H9 (cell line): ENCODE data around the gene FGF3. TPM values are rescaled to one million over a fixed set of nuclear protein-coding genes. Genes with fewer than 3 reads are reported as not detected.

Experiments
- DNase-seq: peaks from one replicate; pipeline ENCODE4 v3.0.0-alpha.2; 2017
- H2AFZ ChIP-seq: one replicate; pipeline ENCODE4 v1.6.1; 2013; ENCODE audit warnings: mild to moderate bottlenecking, low read length, control low read depth, moderate library complexity
- H2AK5ac ChIP-seq: 2 replicates; pipeline ENCODE4 v1.6.1; 2013; ENCODE audit warnings: low read length, control low read depth, mixed read lengths; ENCODE audit not compliant: insufficient read length
- H2BK120ac ChIP-seq: one replicate; pipeline ENCODE4 v1.6.1; 2013; ENCODE audit warnings: low read depth, mild to moderate bottlenecking, low read length, control low read depth, inconsistent platforms; ENCODE audit not compliant: poor library complexity, severe bottlenecking
- H2BK12ac ChIP-seq: 2 replicates; pipeline ENCODE4 v1.6.1; 2013; ENCODE audit warnings: low read length, control low read depth, mixed read lengths, low read depth; ENCODE audit not compliant: insufficient read length
- H2BK15ac ChIP-seq: 2 replicates; pipeline ENCODE4 v1.6.1; 2013; ENCODE audit warnings: low read depth, low read length, control low read depth
- H2BK20ac ChIP-seq: one replicate; pipeline ENCODE4 v1.6.1; 2013; ENCODE audit warnings: low read depth, mild to moderate bottlenecking, low read length, control low read depth, inconsistent platforms; ENCODE audit not compliant: poor library complexity, severe bottlenecking
- H2BK5ac ChIP-seq: 2 replicates; pipeline ENCODE4 v1.6.1; 2013; ENCODE audit warnings: low read length, control low read depth, mixed read lengths; ENCODE audit not compliant: insufficient read length
- H3K14ac ChIP-seq: 2 replicates; pipeline ENCODE4 v1.6.1; 2013; ENCODE audit warnings: low read length, control low read depth; ENCODE audit not compliant: insufficient read depth
- H3K18ac ChIP-seq: 2 replicates; pipeline ENCODE4 v1.6.1; 2013; ENCODE audit warnings: low read depth, mild to moderate bottlenecking, mixed read lengths, low read length, control low read depth; ENCODE audit not compliant: insufficient read length
- H3K23ac ChIP-seq: 2 replicates; pipeline ENCODE4 v1.6.1; 2013; ENCODE audit warnings: low read length, control low read depth, mixed read lengths, low read depth; ENCODE audit not compliant: insufficient read length
- H3K23me2 ChIP-seq: 2 replicates; pipeline ENCODE4 v1.6.1; 2013; ENCODE audit warnings: low read depth, mild to moderate bottlenecking, mixed read lengths, low read length, control low read depth; ENCODE audit not compliant: insufficient read length, poor library complexity, severe bottlenecking
- H3K27ac ChIP-seq: 2 replicates; pipeline ENCODE4 v1.5.1; 2013; ENCODE audit warnings: low read length, control low read depth, mixed read lengths, low read depth; ENCODE audit not compliant: insufficient read length
- H3K27me3 ChIP-seq: 2 replicates; pipeline ENCODE4 v1.6.1; 2013; ENCODE audit warnings: low read length, control low read depth, inconsistent platforms; ENCODE audit not compliant: insufficient read depth
- H3K4ac ChIP-seq: 2 replicates; pipeline ENCODE4 v1.6.1; 2013; ENCODE audit warnings: low read depth, mild to moderate bottlenecking, control low read depth, inconsistent platforms, low read length, moderate library complexity
- H3K4me1 ChIP-seq: 2 replicates; pipeline ENCODE4 v1.6.1; 2013; ENCODE audit warnings: low read length, control low read depth, inconsistent platforms; ENCODE audit not compliant: insufficient read depth
- H3K4me2 ChIP-seq: 2 replicates; pipeline ENCODE4 v1.6.1; 2013; ENCODE audit warnings: low read length, control low read depth, mixed read lengths; ENCODE audit not compliant: insufficient read length, insufficient read depth
- H3K56ac ChIP-seq: 2 replicates; pipeline ENCODE4 v1.6.1; 2013; ENCODE audit warnings: low read depth, mild to moderate bottlenecking, mixed read lengths, low read length, control low read depth; ENCODE audit not compliant: insufficient read length
- H3K79me1 ChIP-seq: 2 replicates; pipeline ENCODE4 v1.6.1; 2013; ENCODE audit warnings: low read depth, mild to moderate bottlenecking, moderate library complexity, low read length, control low read depth, inconsistent platforms; ENCODE audit not compliant: insufficient read depth, poor library complexity, severe bottlenecking
- H3K79me2 ChIP-seq: 2 replicates; pipeline ENCODE4 v1.6.1; 2013; ENCODE audit warnings: low read length, control low read depth, inconsistent platforms; ENCODE audit not compliant: insufficient read depth
- H3K9ac ChIP-seq: 2 replicates; pipeline ENCODE4 v1.6.1; 2013; ENCODE audit warnings: low read length, control low read depth, mixed read lengths; ENCODE audit not compliant: insufficient read length; ENCODE audit errors: extremely low read depth
- H3K9me3 ChIP-seq: one replicate; pipeline ENCODE4 v1.6.1; 2013; ENCODE audit warnings: low read depth, low read length, inconsistent platforms; ENCODE audit not compliant: control insufficient read depth
- H3T11ph ChIP-seq: one replicate; pipeline ENCODE4 v1.6.1; 2013; ENCODE audit warnings: mild to moderate bottlenecking, low read length, control low read depth, inconsistent platforms
- H4K20me1 ChIP-seq: one replicate; pipeline ENCODE4 v1.6.1; 2013; ENCODE audit not compliant: control insufficient read depth, insufficient read length, insufficient read depth
- H4K5ac ChIP-seq: 2 replicates; pipeline ENCODE4 v1.6.1; 2013; ENCODE audit warnings: low read depth, mild to moderate bottlenecking, mixed read lengths, low read length, control low read depth; ENCODE audit not compliant: insufficient read length
- H4K8ac ChIP-seq: replicated peaks from 2 replicates; pipeline ENCODE4 v1.6.1; 2013; ENCODE audit warnings: low read length, control low read depth, mixed read lengths, low read depth; ENCODE audit not compliant: insufficient read length
- H4K91ac ChIP-seq: 2 replicates; pipeline ENCODE4 v1.6.1; 2013; ENCODE audit warnings: low read depth, mild to moderate bottlenecking, moderate library complexity, mixed read lengths, low read length, control low read depth; ENCODE audit not compliant: insufficient read length
- H3K27ac Mint-ChIP-seq, 3 experiments: 2 replicates in 2 of 3; 3 replicates in 1 of 3; pipeline ENCODE4 v1.8.0; 2020 to 2021; ENCODE audit warnings: mixed read lengths in 3 of 3, mild to moderate bottlenecking in 1 of 3, moderate library complexity in 1 of 3
- H3K27me3 Mint-ChIP-seq: 2 replicates; pipeline ENCODE4 v1.8.0; 2021; ENCODE audit warnings: low read depth, mild to moderate bottlenecking, moderate library complexity, mixed read lengths
- H3K36me3 Mint-ChIP-seq, 3 experiments: 2 replicates in 2 of 3; 3 replicates in 1 of 3; pipeline ENCODE4 v1.8.0; 2020 to 2021; ENCODE audit warnings: low read depth in 3 of 3, mixed read lengths in 3 of 3; ENCODE audit not compliant: insufficient read depth in 1 of 3
- H3K4me1 Mint-ChIP-seq, 2 experiments: 2 replicates each; pipeline ENCODE4 v1.8.0; 2020; ENCODE audit warnings: mixed read lengths in 2 of 2
- H3K4me3 Mint-ChIP-seq, 2 experiments: 2 replicates in 1 of 2; 3 replicates in 1 of 2; pipeline ENCODE4 v1.8.0; 2020 to 2021; ENCODE audit warnings: mild to moderate bottlenecking in 2 of 2, mixed read lengths in 2 of 2, moderate library complexity in 1 of 2
- H3K9me3 Mint-ChIP-seq, 2 experiments: 2 replicates in 1 of 2; 3 replicates in 1 of 2; pipeline ENCODE4 v1.8.0; 2020; ENCODE audit warnings: mild to moderate bottlenecking in 2 of 2, mixed read lengths in 2 of 2, moderate library complexity in 1 of 2
- CTCF ChIP-seq: fragments of 200-600 bp; sonication (generic); conservative IDR thresholded peaks from 3 replicates; pipeline ENCODE4 v1.8.0; 2021; ENCODE audit warnings: antibody characterized with exemption, mild to moderate bottlenecking
- WGBS: extraction: QIAGEN DNeasy Blood & Tissue Kit; methylation state at CpG from one replicate; pipeline ENCODE4 v1.1.7; 2013; ENCODE audit warnings: missing lambda C conversion rate, low lambda C conversion rate, mixed read lengths; ENCODE audit not compliant: insufficient read length; ENCODE audit errors: extremely low coverage; 5-methylcytosine and 5-hydroxymethylcytosine counted together
- total RNA-seq: library from RNA; stranded (reverse); gene quantifications from 2 replicates; pipeline ENCODE4 v1.2.1, GENCODE V29; 2021

FGF3 gene
- total RNA-seq, 1 experiment from 2014 or later = not detected

DNA sequence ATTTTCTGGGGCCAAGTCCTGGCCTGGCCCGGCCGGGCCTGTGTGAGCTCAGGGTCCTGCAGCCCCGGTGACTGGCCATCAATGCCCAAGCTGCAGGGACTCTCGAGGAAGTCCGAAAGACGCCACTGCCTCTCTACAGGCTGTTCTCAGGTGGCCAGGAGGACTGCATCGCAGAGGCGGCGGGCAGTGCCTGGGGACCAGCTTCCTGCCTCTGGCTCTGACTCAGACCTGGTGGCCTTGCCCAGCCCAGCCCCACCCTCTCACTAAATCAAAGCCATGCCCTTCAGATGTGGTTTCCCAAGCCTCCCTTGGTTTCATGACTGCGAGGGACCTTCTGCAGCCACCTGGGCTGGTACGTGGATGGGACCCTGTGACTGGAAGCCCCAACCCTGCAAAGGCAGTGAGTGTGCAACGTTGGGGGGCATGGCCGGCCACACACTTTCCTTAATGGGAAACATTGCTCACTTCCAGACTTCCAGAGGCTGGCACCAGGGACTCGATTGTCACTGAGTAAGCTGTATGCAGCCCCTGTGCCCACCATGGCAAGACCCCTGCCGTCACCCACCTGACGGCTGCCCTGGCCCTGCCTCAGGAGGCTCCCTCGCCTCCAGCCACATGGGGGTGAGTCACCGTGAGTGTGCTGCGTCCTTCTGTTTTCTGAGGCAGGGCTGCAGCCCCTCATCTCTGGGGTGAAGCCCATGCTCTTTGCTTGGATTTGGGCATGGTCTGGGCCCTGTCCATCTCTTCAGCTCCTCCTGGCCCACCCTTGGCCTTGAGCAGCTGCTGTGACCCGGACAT lies 6.0 kb upstream of the FGF3 start:
- Histone ChIP-seq H3K79me2 (no peaks in the 10 kb centered on the region), H3K23ac (no peak overlapping the region), H3K14ac (no peak overlapping the region), H3K4ac (no peak overlapping the region), H3K79me1 (no peaks in the 10 kb centered on the region), H4K5ac (no peak overlapping the region), H3T11ph (no peak overlapping the region), H2BK5ac (no peak overlapping the region), H2BK20ac (no peak overlapping the region), H2AFZ (no peak overlapping the region), H3K27me3 (peaks cover 10% of the 10 kb centered on the region; the same call in 1 of the 2 replicates), H3K23me2 (no peaks in the 10 kb centered on the region), H3K4me1 (no peaks in the 10 kb centered on the region), H2AK5ac (no peak overlapping the region), H3K9me3 (no peaks in the 10 kb centered on the region), H2BK15ac (no peak overlapping the region), H4K91ac (no peak overlapping the region), H4K8ac (no peak overlapping the region), H3K27ac (no peak overlapping the region), H2BK120ac (no peak overlapping the region), H3K56ac (no peak overlapping the region), H3K9ac (no peak overlapping the region), H3K18ac (no peak overlapping the region), H3K4me2 (no peak overlapping the region), H4K20me1 (no peaks in the 10 kb centered on the region), H2BK12ac (no peak overlapping the region)
- Mint-ChIP-seq H3K4me1 (peaks cover 15 to 19% of the 10 kb centered on the region in 2 experiments), H3K4me3 (no peak overlapping the region), H3K9me3 (no peaks in the 10 kb centered on the region; a peak in 1 of 5 replicates), H3K36me3 (no peaks in the 10 kb centered on the region), H3K27ac (no peak overlapping the region), H3K27me3 (peaks cover 62% of the 10 kb centered on the region)
- WGBS = no CpG with 5 or more reads among the region's 20 CpGs
- DNase-seq = no peak
- no peak for TF ChIP-seq CTCF
